Muscle layer of colon (tissue), 2 donors: ENCODE results near the gene TMEM250.

ENCODE experiments used
- H3K27ac ChIP-seq: one replicate; pipeline ENCODE4 v1.7.0; 2013; ENCODE audit warnings: low read depth, mild to moderate bottlenecking, low read length, moderate library complexity
- H3K27me3 ChIP-seq, 2 donors: one replicate each; pipeline ENCODE4 v1.7.0; 2013; ENCODE audit warnings: low read length in 2 of 2, mild to moderate bottlenecking in 2 of 2; ENCODE audit not compliant: insufficient read depth in 2 of 2, control insufficient read depth in 1 of 2
- H3K36me3 ChIP-seq: one replicate; pipeline ENCODE4 v1.7.0; 2013; ENCODE audit warnings: mild to moderate bottlenecking, low read length; ENCODE audit not compliant: insufficient read depth
- H3K4me1 ChIP-seq: one replicate; pipeline ENCODE4 v1.7.0; 2013; ENCODE audit warnings: mild to moderate bottlenecking, low read length; ENCODE audit not compliant: insufficient read depth
- H3K4me3 ChIP-seq, 2 donors: one replicate each; pipeline ENCODE4 v1.7.0; 2013; ENCODE audit warnings: low read length in 2 of 2, low read depth in 1 of 2, mild to moderate bottlenecking in 1 of 2, moderate library complexity in 1 of 2
- H3K9ac ChIP-seq: one replicate; pipeline ENCODE4 v1.7.0; 2013; ENCODE audit warnings: low read length
- H3K9me3 ChIP-seq: one replicate; pipeline ENCODE4 v1.7.0; 2013; ENCODE audit warnings: mild to moderate bottlenecking, low read length
- donor health status: abdominal sarcoma.
- donor health status: Adenocarcinoma of cecum.

The TMEM250 gene

DNA sequence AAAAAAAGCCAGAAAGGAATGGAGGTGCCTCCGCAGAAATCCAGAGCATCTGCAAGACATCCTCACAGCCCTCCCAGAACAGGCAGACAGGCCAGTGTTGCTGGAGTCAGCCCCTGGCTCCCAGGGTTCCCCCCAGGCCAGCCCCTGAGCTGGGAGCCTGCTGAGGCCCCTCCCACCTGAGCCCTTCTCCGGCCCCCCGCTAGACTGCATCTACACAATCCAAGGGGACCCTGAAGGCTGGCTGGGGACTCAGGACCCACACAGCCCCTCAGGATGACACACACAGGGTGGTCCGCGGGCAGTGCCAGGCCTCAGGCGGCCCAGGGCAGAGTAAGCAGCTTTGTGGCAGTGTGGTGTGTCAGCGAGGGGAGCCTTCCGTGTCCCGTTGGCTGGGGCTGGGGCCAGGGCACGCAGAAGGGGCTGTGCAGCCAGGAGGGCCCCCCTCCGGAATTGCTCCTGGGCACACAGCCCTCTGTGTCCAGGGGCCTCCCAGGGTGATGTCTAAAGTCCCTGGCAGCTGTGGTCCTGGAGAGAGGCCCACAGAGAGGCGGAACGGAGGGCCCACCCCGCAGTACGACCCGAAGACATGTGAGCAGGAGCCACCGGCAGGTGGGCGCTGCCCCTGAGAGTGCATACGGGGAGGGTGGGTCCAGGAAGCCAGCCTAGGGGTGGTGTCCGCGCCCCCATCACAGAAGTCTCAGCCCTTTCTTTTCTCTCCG is 2.9 kb downstream of the TMEM250 start:
- Histone ChIP-seq H3K4me1 (peaks cover 16% of the 10 kb centered on the region), H3K27ac (no peak overlapping the region), H3K9ac (no peak overlapping the region), H3K9me3 (no peaks in the 10 kb centered on the region), H3K4me3 (no peak overlapping the region), H3K27me3 (no peaks in the 10 kb centered on the region), H3K36me3 (peaks cover 18% of the 10 kb centered on the region)

DNA sequence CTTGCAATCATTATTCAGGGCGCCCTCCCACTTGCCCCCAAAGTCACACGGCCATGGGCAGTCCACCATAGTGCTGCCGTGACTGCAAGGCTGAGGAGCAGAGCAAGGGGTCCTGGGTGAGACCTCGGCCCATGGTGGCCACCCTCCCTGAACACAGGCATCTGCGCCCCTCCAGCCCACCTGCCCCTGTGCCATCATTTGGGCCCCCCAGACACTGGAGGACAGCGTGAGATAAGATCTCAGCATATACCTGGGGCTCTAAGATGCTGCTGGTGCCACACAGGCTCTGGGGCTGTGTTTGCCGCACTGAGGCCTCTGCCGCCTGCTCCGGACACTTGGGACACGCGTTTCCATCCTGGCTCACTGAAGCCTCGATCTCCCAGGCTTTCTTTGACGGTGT is 3.5 kb downstream of the TMEM250 start:
- no peaks in the 10 kb centered on the region for H3K27me3 ChIP-seq
- H3K27ac ChIP-seq: no peak overlapping the region
- no peaks in the 10 kb centered on the region for H3K9me3 ChIP-seq
- H3K36me3 ChIP-seq: peaks cover 18% of the 10 kb centered on the region
- H3K4me1 ChIP-seq: peaks cover 22% of the 10 kb centered on the region
- H3K9ac ChIP-seq: no peak overlapping the region
- H3K4me3 ChIP-seq: no peak overlapping the region

DNA sequence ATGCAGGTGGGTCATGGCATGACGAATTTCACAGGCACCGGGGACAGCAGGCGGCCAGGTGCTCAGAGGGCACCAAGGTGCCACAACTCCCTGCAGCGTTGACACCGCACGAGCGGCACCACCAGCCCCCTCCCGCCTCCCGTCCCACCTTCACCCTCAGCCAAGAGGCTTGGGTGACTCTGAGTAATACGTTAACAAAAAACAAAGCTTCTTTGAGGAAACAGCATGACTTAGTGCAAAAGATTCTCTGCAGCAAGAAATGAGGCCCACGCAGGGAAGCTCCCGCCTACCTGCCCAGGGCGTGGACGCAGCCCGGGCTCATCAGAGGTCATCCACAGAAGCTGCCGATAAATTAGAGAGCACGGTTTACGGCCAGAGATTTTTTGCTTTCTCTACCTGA is 4.1 kb downstream of the TMEM250 start:
- Histone ChIP-seq H3K27me3 (no peaks in the 10 kb centered on the region), H3K4me1 (peaks cover 22% of the 10 kb centered on the region), H3K9me3 (no peaks in the 10 kb centered on the region), H3K27ac (no peak overlapping the region), H3K36me3 (peaks cover 18% of the 10 kb centered on the region), H3K9ac (no peak overlapping the region), H3K4me3 (no peak overlapping the region)

GRCh38 chr9:136112541-136112940 is 6.1 kb downstream of the TMEM250 start:
- Histone ChIP-seq H3K4me1 (peaks cover 28% of the 10 kb centered on the region), H3K36me3 (peaks cover 18% of the 10 kb centered on the region), H3K27ac (peak overlapping the region; percentile 3), H3K9me3 (no peaks in the 10 kb centered on the region), H3K4me3 (no peak overlapping the region), H3K9ac (no peak overlapping the region), H3K27me3 (no peaks in the 10 kb centered on the region)

GRCh38 chr9:136111910-136112309 is 6.8 kb downstream of the TMEM250 start:
- H3K9ac ChIP-seq: no peak overlapping the region
- peaks cover 18% of the 10 kb centered on the region for H3K36me3 ChIP-seq
- no peaks in the 10 kb centered on the region for H3K9me3 ChIP-seq
- peaks cover 22% of the 10 kb centered on the region for H3K4me1 ChIP-seq
- no peaks in the 10 kb centered on the region for H3K27me3 ChIP-seq
- no peak overlapping the region for H3K27ac ChIP-seq
- no peak overlapping the region for H3K4me3 ChIP-seq

DNA sequence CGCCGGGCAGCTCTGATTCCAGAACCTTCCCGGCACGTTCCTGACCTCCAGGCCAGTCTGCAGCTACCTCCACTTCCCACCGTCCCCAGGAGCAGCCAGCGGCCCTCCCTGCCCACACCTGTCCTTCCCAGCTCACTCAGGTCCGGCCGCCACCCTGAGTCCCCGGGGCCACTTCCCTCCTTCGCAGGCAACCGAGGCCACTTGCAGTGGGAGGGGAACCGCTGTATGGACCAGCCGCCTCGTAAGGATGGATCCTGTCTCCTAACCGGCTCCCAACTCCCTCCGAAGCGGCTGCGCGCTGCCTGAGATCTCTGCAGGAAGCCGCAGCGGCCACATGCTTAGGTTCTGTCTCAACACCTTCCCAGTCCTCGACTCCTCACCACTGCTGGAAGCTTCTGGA is 7.5 kb downstream of the TMEM250 start:
- H3K9ac ChIP-seq: no peak overlapping the region
- no peaks in the 10 kb centered on the region for H3K27me3 ChIP-seq
- H3K27ac ChIP-seq: peak overlapping the region; percentile 91
- peaks cover 18% of the 10 kb centered on the region for H3K36me3 ChIP-seq
- peaks cover 22% of the 10 kb centered on the region for H3K4me1 ChIP-seq
- no peak overlapping the region for H3K4me3 ChIP-seq
- no peaks in the 10 kb centered on the region for H3K9me3 ChIP-seq

GRCh38 chr9:136110082-136111061 is 8.3 kb downstream of the TMEM250 start:
- no peaks in the 10 kb centered on the region for H3K9me3 ChIP-seq
- H3K27me3 ChIP-seq: no peaks in the 10 kb centered on the region
- H3K4me1 ChIP-seq: peaks cover 27% of the 10 kb centered on the region
- H3K36me3 ChIP-seq: peaks cover 15% of the 10 kb centered on the region
- H3K9ac ChIP-seq: peak overlapping the region; percentile 21
- peak overlapping the region; percentile 91 for H3K27ac ChIP-seq
- peak overlapping the region; percentile 57 to 60 for H3K4me3 ChIP-seq

DNA sequence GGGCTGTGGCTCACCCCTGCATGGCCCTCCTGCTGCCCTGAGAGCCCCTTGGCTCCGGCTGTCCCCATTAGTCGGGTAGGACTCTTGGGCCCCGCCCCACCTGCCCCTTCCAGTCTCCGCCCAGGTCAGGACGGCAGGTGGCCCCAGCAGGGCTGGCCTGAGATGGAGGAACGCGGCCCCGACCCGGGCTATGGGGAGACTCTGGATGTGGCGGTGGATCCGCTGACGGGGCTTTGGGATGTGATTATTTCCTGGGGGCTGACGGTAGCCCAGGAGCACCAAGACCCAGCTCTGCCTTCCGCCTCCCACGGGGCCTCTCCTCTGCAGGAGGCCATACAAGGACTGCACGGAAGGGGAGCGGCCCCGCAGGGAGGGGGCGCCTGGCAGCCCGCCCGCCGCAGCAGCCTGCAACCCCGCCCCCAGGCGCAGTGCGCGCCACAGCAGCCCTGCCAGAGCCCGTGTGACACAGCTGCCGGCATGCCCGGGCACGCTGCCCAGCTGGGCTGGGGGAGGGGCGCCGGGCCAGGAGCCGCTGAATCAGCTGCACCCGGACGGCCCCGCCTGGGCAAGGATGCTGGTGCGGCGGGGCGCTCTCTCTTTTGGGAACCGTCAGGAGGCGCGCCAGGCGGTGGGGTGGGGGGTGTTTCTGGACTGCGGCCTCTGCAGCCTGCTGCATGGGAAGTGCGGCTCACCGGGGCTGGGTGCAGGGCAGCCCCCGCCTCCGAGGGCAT is 9.2 kb downstream of the TMEM250 start:
- H3K4me1 ChIP-seq: peaks cover 34% of the 10 kb centered on the region
- no peak overlapping the region for H3K9ac ChIP-seq
- peak overlapping the region; percentile 57 to 60 for H3K4me3 ChIP-seq

DNA sequence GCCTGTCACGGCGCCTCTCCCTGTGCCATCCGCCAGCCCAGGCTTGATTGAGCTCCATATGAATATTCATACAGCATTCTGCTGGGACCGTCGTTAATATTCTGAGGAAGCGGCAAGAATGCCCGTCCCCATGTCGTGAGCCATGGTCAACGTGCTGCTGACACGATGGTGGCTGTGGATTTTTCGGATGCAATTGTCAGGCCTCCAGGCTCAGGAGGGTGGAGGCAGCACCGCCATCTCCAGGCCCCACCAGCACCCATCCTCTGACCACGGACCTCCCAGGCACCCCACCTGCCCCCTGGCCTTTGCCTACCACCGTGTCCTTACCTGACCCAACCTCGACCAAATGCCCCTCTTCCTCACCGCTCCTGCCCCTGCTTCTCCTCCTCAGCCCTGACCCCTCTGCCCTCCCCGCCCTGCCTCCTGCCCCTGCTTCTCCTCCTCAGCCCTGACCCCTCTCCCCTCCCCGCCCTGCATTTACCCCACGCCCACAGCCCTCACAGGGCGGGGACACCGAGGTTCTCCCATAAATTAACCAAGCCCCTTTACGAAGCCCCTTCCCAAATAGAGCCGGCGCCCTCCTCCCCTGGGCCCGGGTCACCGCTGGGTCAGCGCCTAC is 9.9 kb downstream of the TMEM250 start:
- peaks cover 5% of the 10 kb centered on the region for H3K36me3 ChIP-seq
- H3K4me1 ChIP-seq: peaks cover 34% of the 10 kb centered on the region
- no peak overlapping the region for H3K9ac ChIP-seq
- H3K9me3 ChIP-seq: no peaks in the 10 kb centered on the region
- no peaks in the 10 kb centered on the region for H3K27me3 ChIP-seq
- H3K4me3 ChIP-seq: peak overlapping the region; percentile 37 to 60
- H3K27ac ChIP-seq: peak overlapping the region; percentile 91

More for the DNA sequence above, 9.2 kb downstream of the TMEM250 start:
- H3K9me3 ChIP-seq: no peaks in the 10 kb centered on the region
- H3K27me3 ChIP-seq: no peaks in the 10 kb centered on the region
- H3K36me3 ChIP-seq: peaks cover 8% of the 10 kb centered on the region
- H3K27ac ChIP-seq: peak overlapping the region; percentile 91

DNA sequence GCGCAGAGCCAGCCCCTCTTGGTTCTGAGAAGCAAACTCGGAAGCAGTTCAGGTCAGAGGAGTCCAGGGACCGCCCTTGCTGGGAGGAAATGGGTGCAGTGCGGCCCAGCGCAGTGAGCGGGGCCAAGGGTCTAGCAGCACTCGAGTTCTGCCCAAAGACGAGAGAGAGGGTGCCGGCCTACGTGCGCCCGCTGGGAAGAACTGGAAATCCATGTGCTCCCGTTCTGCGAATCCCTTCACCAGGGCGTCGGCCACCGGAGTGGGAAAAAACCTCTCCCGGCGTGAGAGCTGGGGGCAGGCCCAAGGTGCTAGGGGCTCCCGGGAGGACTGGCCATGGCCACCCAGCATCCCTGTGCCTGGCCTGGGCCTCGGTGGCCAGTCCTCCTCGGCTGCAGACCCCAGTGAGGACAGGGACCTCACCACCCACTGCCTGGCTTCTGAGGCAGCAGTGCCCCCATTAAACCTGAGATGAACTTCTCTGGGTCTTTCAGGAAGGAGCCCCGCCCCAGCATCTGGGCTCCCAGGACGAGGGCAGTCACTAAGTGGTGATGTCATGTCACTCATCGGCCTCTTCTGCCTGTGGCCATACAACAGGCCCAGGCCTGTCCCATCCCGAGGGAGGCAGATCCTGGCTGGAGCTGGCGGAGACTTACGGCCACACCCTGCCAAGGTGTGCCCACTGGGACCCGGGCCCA is 10.6 kb downstream of the TMEM250 start:
- Histone ChIP-seq H3K27ac (peak overlapping the region; percentile 26), H3K27me3 (no peaks in the 10 kb centered on the region), H3K9ac (no peak overlapping the region)

More for the DNA sequence above, 10.6 kb downstream of the TMEM250 start:
- Histone ChIP-seq H3K9me3 (no peaks in the 10 kb centered on the region), H3K4me3 (no peak overlapping the region), H3K36me3 (peaks cover 3% of the 10 kb centered on the region), H3K4me1 (peaks cover 34% of the 10 kb centered on the region)
